HG02798 (cell line): ENCODE data around the gene SMURF1.

Source experiments
- ATAC-seq: cut with Tn5 transposase; IDR thresholded peaks from one replicate; pipeline ENCODE4 v1.9.1; 2021; ENCODE audit warnings: mild to moderate bottlenecking; ENCODE audit not compliant: unreplicated experiment, poor library complexity

The SMURF1 gene

GRCh38 chr7:98995523-98996149 is 148.3 kb downstream of the SMURF1 start:
- ATAC-seq: no peak

GRCh38 chr7:98995111-98995510 is 148.8 kb downstream of the SMURF1 start:
- no peak for ATAC-seq

GRCh38 chr7:98994046-98994944 is 149.6 kb downstream of the SMURF1 start:
- no peak for ATAC-seq

GRCh38 chr7:98993024-98993897 is 150.6 kb downstream of the SMURF1 start:
- ATAC-seq: no peak

- ATAC-seq: no peak
These were observed 151.8 kb downstream of the SMURF1 start for GRCh38 chr7:98992076-98992475.

GRCh38 chr7:98991141-98991540 is 152.8 kb downstream of the SMURF1 start:
- no peak for ATAC-seq

- ATAC-seq: no peak
These were observed 153.6 kb downstream of the SMURF1 start for GRCh38 chr7:98990356-98990755.

- no peak for ATAC-seq
These were observed 155.3 kb downstream of the SMURF1 start for GRCh38 chr7:98988641-98989040.

- no peak for ATAC-seq
These were observed 158.0 kb downstream of the SMURF1 start for GRCh38 chr7:98985945-98986344.

GRCh38 chr7:98985406-98985805 is 158.5 kb downstream of the SMURF1 start:
- ATAC-seq: no peak

- ATAC-seq: no peak
These were observed 159.8 kb downstream of the SMURF1 start for GRCh38 chr7:98984126-98984525.

- no peak for ATAC-seq
These were observed 161.2 kb downstream of the SMURF1 start for GRCh38 chr7:98982686-98983085.

- no peak for ATAC-seq
These were observed 162.2 kb downstream of the SMURF1 start for GRCh38 chr7:98981701-98982100.

- no peak for ATAC-seq
These were observed 165.2 kb downstream of the SMURF1 start for GRCh38 chr7:98978672-98979071.
